NB4 (cell line): ENCODE measurements around the gene CCDC68.

ENCODE experiments used
- DNase-seq: peaks from one replicate; pipeline ENCODE4 v3.0.0; 2010; ENCODE audit warnings: low read depth
- H3K4me3 ChIP-seq: one replicate; pipeline ENCODE4 v1.5.1; 2011; ENCODE audit warnings: mild to moderate bottlenecking, low read depth, low read length, moderate library complexity
- MYC ChIP-seq: IDR thresholded peaks from 2 replicates; pipeline ENCODE4 v1.6.1; 2011; ENCODE audit warnings: low read depth, low read length
- POLR2A ChIP-seq: IDR thresholded peaks from 2 replicates; pipeline ENCODE4 v1.6.1; 2011; ENCODE audit warnings: mild to moderate bottlenecking; ENCODE audit not compliant: insufficient read length; ENCODE audit errors: extremely low read depth
- TF ChIP-seq, protein P1 (sequence below): IDR thresholded peaks from one replicate; pipeline ENCODE4 v1.5.1; 2012; ENCODE audit warnings: low read depth, low read length
- TF ChIP-seq, protein P2 (sequence below): IDR thresholded peaks from 2 replicates; pipeline ENCODE4 v1.6.1; 2011; ENCODE audit warnings: low read depth, low read length

The CCDC68 gene

DNA sequence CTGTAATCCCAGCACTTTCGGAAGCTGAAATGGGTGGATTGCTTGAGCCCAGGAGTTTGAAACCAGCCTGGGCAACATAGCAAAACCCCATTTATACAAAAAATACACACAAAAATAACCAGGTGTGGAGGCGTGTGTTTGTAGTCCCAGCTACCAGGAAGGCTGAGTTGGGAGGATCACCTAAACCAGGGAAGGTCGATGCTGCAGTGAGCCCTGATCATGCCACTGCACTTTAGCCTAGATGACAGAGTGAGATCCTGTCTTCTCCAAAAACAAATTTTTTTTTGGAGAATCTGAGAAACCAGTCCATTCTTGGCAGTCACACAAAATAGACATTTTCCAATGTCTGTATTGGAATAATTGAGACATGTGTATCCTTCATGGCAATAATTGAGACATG lies 84.2 kb downstream of the CCDC68 start:
- TF ChIP-seq MYC: no peak
- TF ChIP-seq POLR2A: no peak
- TF ChIP-seq, protein P1, sequence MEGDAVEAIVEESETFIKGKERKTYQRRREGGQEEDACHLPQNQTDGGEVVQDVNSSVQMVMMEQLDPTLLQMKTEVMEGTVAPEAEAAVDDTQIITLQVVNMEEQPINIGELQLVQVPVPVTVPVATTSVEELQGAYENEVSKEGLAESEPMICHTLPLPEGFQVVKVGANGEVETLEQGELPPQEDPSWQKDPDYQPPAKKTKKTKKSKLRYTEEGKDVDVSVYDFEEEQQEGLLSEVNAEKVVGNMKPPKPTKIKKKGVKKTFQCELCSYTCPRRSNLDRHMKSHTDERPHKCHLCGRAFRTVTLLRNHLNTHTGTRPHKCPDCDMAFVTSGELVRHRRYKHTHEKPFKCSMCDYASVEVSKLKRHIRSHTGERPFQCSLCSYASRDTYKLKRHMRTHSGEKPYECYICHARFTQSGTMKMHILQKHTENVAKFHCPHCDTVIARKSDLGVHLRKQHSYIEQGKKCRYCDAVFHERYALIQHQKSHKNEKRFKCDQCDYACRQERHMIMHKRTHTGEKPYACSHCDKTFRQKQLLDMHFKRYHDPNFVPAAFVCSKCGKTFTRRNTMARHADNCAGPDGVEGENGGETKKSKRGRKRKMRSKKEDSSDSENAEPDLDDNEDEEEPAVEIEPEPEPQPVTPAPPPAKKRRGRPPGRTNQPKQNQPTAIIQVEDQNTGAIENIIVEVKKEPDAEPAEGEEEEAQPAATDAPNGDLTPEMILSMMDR: no peak
- TF ChIP-seq, protein P2, sequence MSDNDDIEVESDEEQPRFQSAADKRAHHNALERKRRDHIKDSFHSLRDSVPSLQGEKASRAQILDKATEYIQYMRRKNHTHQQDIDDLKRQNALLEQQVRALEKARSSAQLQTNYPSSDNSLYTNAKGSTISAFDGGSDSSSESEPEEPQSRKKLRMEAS: no peak
- H3K4me3 ChIP-seq: no peak overlapping the region
- no peak for DNase-seq

DNA sequence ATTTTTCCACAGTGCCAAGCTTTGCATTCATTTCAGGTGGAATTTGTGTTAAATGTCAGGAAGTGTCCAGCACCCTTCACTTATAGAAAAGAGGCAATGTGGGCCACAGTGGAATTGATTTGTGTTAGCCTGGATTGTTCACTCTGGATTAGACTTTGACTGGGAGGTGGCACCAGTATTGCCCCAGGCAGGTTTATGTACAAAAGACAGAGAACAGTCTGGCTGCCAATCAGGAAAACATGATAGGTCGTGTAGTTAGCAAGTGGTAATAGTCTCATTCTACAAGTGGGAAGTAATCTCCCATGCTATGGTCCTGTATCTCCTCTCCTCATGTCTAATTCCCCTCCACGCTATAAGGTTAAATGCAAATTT lies 85.4 kb downstream of the CCDC68 start:
- H3K4me3 ChIP-seq: no peak overlapping the region
- no peak for DNase-seq
- TF ChIP-seq MYC: no peak
- no peak for TF ChIP-seq POLR2A
- TF ChIP-seq, protein P1: no peak
- TF ChIP-seq, protein P2: no peak

DNA sequence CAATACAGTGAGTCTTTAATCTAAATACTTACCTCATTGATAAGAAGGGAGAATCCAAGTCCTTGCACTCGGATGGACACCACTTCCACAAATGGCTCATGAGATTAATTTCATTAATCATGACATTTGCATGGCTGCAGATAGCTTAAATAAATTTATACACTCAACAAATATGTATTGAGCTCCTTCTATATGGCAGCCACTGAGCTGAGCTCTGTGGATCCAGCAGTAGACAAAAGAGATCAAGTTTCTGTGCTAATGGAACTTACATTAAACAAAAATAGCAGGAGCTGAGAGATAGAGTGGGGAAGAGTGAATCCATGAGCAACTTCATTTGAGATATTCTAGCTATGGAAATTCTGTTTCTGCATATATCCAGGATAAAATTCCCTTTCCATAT lies 86.6 kb downstream of the CCDC68 start:
- no peak for DNase-seq
- TF ChIP-seq MYC: no peak
- no peak for TF ChIP-seq POLR2A
- TF ChIP-seq, protein P1: no peak

DNA sequence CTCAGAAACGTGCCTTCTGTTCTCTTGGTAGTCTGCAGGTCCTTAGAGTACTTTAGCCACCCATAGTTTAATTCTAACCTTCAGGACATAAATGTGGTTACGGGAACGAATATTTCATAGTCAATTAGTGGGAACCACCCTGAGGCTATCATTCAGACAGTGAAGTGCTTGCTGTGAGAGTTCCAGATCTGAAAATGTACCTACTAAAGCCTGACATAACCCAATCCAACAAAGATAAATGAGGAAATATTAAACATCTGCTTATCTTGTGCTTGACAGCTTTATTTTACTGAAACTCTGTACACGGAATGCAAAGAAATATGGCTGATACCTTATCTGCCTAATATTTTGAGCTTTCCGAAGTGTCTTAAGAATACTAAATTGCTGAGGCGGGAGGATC lies 88.0 kb downstream of the CCDC68 start:
- no peak for DNase-seq
- H3K4me3 ChIP-seq: no peak overlapping the region
- no peak for TF ChIP-seq POLR2A

More for the DNA sequence above, 86.6 kb downstream of the CCDC68 start:
- no peak overlapping the region for H3K4me3 ChIP-seq

DNA sequence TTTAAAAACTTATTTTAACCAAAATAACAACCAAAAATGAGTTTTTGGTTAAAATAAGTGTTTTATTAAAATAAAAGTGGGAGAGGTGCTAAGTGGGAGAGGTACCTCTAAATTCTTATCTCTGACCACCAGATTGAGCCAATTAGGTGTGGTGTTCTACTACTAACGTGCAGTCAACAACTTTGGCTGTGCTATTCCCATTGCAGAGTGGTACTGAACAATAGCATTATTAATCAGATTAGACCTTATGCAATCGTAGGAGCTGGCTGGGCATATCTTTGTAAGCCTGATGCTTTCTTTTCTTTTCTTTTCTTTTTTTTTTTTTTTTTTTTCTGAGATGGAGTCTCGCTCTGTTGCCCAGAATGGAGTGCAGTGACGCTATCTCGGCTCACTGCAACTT lies 92.1 kb downstream of the CCDC68 start:
- no peak for DNase-seq
- TF ChIP-seq POLR2A (no peak), MYC (no peak)
- TF ChIP-seq, protein P2: no peak
- TF ChIP-seq, protein P1: no peak
- no peak overlapping the region for H3K4me3 ChIP-seq

DNA sequence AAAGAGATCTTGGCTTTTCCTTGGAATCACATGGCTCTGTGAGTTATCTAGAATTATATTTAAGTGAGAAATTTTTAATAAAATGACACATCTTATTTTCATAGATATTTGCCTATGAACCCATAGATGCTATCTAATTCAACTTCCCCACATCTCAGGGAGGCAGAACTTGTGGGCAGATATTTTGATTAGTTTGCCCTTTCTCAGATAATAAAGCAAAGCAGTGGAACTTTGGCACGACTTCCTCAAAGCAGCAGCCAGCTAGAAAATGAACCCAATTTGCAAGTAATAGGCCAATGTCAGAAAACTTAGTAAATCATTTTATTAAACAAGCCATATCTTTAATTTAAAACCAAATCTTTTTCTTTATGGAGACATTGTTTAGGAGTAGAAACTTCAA lies 98.3 kb downstream of the CCDC68 start:
- DNase-seq: peak; percentile 23
- no peak overlapping the region for H3K4me3 ChIP-seq
- TF ChIP-seq, protein P2: no peak
- TF ChIP-seq MYC (no peak), POLR2A (no peak)
- TF ChIP-seq, protein P1: no peak
